Activated CD8-positive, alpha-beta memory T cell treated with anti-CD3 and anti-CD28 coated beads, Interleukin-2, amount 50 U/mL, for 1 hour (primary cell): Measurements from ENCODE around the gene STPG3.

Experiments
- DNase-seq: peaks from one replicate; pipeline ENCODE4 v3.0.0-alpha.2; 2020; ENCODE audit errors: extremely low read depth

The STPG3 gene

GRCh38 chr9:137265496-137266161, 14.5 kb downstream of the STPG3 start:
- no peak for DNase-seq

GRCh38 chr9:137266162-137266527, 15.1 kb downstream of the STPG3 start:
- no peak for DNase-seq

GRCh38 chr9:137266585-137267453, 15.7 kb downstream of the STPG3 start:
- no peak for DNase-seq

- DNase-seq, result no peak
Observed at GRCh38 chr9:137267933-137268355, 16.9 kb downstream of the STPG3 start.

GRCh38 chr9:137268538-137269201, 17.6 kb downstream of the STPG3 start:
- DNase-seq, result no peak

GRCh38 chr9:137269231-137269772, 18.2 kb downstream of the STPG3 start:
- DNase-seq, result no peak

GRCh38 chr9:137270929-137271695, 20.0 kb downstream of the STPG3 start:
- DNase-seq, result no peak

GRCh38 chr9:137271696-137272076, 20.6 kb downstream of the STPG3 start:
- no peak for DNase-seq

- DNase-seq, result no peak
Observed at GRCh38 chr9:137272241-137273094, 21.4 kb downstream of the STPG3 start.

- DNase-seq, result no peak
Observed at GRCh38 chr9:137273095-137273490, 22.0 kb downstream of the STPG3 start.

- DNase-seq, result no peak
Observed at GRCh38 chr9:137273611-137274320, 22.7 kb downstream of the STPG3 start.

GRCh38 chr9:137275203-137275587, 24.1 kb downstream of the STPG3 start:
- DNase-seq, result no peak

- DNase-seq, result no peak
Observed at GRCh38 chr9:137275588-137276472, 24.7 kb downstream of the STPG3 start.

GRCh38 chr9:137276473-137277328, 25.6 kb downstream of the STPG3 start:
- no peak for DNase-seq

- no peak for DNase-seq
Observed at GRCh38 chr9:137277329-137278041, 26.4 kb downstream of the STPG3 start, which contains the start of gene TOR4A. Gene TOR4A, plus strand, starts transcription at chr9:137277726. Its CDS starts 964 bp downstream, at chr9:137278690.

GRCh38 chr9:137278061-137278701, 27.1 kb downstream of the STPG3 start:
- DNase-seq, result no peak
